ENCODE measurements around the gene KDM1A. TPM values are rescaled to one million over a fixed set of nuclear protein-coding genes. Genes with fewer than 3 reads are reported as not detected.

KDM1A gene
- total and polyA plus RNA-seq, 10 donors = 18.4 to 47.2 (median 37.9) TPM

DNA sequence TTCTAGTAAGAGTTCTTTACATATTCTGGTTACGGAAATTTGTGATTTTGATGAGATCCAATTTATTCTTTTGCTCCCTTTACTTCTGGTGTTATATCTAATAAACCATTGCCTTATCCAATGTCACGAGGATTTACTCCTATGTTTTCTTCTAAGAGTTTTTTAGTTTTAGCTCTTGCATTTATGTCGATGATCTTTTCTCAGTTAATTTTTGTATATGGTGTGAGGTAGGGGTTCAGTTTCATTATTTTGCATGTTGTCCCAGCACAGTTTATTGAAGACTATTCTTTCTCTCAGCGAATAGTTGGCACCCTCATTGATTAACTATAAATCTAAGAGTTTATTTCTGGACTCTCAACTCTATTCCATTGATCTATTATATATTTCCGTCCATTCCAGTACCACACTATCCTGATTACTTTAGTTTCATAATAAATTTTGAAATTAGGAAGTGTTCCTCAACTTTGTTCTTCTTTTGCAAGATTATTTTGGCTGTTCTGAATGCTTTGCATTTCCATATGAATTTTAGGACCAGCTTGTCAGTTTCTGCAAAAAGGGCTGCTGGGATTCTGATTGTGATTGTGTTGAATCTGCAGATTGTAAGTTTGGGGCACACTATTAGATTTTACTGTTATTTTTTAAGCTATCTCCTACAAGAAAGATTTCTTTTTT lies 4.0 kb downstream of the KDM1A start:
- no peak for TF ChIP-seq POLR2AphosphoS5 (IDR thresholded peaks at IDR 0.05)
- TF ChIP-seq, protein P1, sequence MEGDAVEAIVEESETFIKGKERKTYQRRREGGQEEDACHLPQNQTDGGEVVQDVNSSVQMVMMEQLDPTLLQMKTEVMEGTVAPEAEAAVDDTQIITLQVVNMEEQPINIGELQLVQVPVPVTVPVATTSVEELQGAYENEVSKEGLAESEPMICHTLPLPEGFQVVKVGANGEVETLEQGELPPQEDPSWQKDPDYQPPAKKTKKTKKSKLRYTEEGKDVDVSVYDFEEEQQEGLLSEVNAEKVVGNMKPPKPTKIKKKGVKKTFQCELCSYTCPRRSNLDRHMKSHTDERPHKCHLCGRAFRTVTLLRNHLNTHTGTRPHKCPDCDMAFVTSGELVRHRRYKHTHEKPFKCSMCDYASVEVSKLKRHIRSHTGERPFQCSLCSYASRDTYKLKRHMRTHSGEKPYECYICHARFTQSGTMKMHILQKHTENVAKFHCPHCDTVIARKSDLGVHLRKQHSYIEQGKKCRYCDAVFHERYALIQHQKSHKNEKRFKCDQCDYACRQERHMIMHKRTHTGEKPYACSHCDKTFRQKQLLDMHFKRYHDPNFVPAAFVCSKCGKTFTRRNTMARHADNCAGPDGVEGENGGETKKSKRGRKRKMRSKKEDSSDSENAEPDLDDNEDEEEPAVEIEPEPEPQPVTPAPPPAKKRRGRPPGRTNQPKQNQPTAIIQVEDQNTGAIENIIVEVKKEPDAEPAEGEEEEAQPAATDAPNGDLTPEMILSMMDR (IDR thresholded peaks at IDR 0.05 in 8 of 11, conservative IDR thresholded peaks at IDR 0.05 in 3 of 11) = no peak
- no peak for TF ChIP-seq POLR2A (IDR thresholded peaks at IDR 0.05)
- no peak overlapping the region for H3K4me3 ChIP-seq
- intact Hi-C loops (cut with DNase I; ENCODE audit: low total_unique reads) = no loop called here
- H3K27ac ChIP-seq = no peak overlapping the region
- H3K9me3 ChIP-seq = peaks cover 0 to 12% (median 10%) of the 10 kb centered on the region in 8 donors
- no peak for DNase-seq
- H3K27me3 ChIP-seq (replicated peaks in 1 of 7) = no peaks in the 10 kb centered on the region
- H3K4me1 ChIP-seq = peaks cover 10 to 61% (median 24%) of the 10 kb centered on the region in 6 donors
- whole genome bisulfite sequencing, 5 donors = 87 to 97% (median 91%) methylated on average over 5 of the region's 5 CpGs
- H3K36me3 ChIP-seq = no peaks in the 10 kb centered on the region

DNA sequence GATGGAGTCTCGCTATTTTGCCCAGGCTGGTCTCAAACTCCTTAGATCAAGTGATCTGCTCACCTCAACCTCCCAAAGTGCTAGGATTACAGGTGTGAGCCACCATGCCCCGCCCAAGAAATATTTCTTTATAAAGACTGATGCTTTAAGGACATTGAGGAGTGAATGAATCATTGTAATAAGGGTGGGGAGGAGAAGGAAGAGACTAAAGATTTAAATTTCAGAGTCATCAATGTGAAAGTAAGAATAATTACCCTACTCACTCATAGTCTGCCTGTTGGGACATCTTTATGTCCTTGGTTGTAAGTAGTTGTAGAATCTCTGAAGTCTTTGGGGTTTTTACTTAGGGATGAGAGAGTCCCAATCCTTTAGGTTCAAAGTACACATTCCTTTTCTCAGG lies 7.3 kb downstream of the KDM1A start:
- WGBS, 5 donors = 94 to 98% (median 97%) methylated on average over 2 of the region's 2 CpGs
- TF ChIP-seq POLR2AphosphoS5 (IDR thresholded peaks at IDR 0.05) (no peak), POLR2A (IDR thresholded peaks at IDR 0.05) (no peak)
- TF ChIP-seq, protein P1 (IDR thresholded peaks at IDR 0.05 in 8 of 11, conservative IDR thresholded peaks at IDR 0.05 in 3 of 11) = no peak
- Histone ChIP-seq H3K4me3 (no peak overlapping the region), H3K27ac (no peak overlapping the region), H3K27me3 (replicated peaks in 1 of 7) (no peaks in the 10 kb centered on the region), H3K9me3 (peaks cover 0 to 12% (median 10%) of the 10 kb centered on the region in 8 donors), H3K4me1 (peaks cover 0 to 67% (median 24%) of the 10 kb centered on the region in 6 donors), H3K36me3 (no peaks in the 10 kb centered on the region)
- intact Hi-C loops (cut with DNase I; ENCODE audit: low total_unique reads) = no loop called here
- no peak for DNase-seq

DNA sequence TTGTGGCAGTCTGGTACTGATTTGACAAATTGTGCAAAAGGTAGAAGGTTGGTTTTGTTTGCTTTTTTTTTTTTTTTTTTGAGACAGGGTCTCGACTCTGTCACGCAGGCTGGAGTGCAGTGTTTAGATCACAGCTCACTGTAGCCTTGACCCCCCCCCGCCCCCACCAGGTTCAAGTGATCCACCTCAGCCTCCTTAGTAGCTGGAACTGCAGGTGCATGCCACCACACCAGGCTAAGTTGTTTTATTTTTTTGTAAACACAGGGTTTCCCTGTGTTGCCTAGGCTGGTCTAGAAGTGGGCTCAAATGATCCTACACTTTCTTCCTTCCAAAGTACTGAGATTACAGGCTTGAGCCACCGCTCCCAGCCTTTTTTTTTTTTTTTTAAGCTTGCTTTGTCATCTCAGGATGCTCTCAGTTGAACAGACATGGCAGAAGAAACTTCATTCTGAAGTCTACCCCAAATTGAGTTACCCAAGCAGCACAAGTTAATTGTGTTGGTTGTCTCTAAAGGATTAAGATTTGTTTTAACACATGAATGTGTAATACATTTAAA lies 8.2 kb downstream of the KDM1A start:
- Histone ChIP-seq H3K27ac (no peak overlapping the region), H3K36me3 (no peaks in the 10 kb centered on the region), H3K4me1 (peaks cover 0 to 68% (median 18%) of the 10 kb centered on the region in 6 donors), H3K4me3 (no peak overlapping the region), H3K27me3 (replicated peaks in 1 of 7) (no peaks in the 10 kb centered on the region), H3K9me3 (peaks cover 0 to 12% (median 10%) of the 10 kb centered on the region in 8 donors)
- DNase-seq = no peak
- intact Hi-C loops (cut with DNase I; ENCODE audit: low total_unique reads) = no loop called here
- no peak for TF ChIP-seq POLR2A (IDR thresholded peaks at IDR 0.05)
- no peak for TF ChIP-seq POLR2AphosphoS5 (IDR thresholded peaks at IDR 0.05)
- TF ChIP-seq, protein P1 (IDR thresholded peaks at IDR 0.05 in 8 of 11, conservative IDR thresholded peaks at IDR 0.05 in 3 of 11) = no peak
- 79 to 91% (median 87%) methylated on average over 4 of the region's 4 CpGs for WGBS, 5 donors

DNA sequence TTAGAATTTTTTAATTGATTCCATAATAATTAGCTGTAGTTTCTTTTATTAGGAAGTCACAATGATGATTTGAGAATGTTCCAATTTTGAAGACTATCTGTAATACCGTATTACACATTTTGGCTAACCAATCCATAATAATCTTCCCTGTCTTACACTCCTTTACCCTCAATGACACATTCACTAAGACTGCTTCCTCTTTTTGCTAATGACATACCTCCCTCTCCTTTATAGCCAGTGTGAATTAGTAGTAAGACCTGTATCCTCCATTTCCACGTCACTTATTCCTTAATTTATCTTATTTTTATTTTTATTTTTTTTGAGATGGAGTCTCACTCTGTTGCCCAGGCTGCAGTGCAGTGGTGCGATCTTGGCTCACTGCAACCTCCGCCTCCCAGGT lies 10.1 kb downstream of the KDM1A start:
- intact Hi-C loops (cut with DNase I; ENCODE audit: low total_unique reads) = no loop called here
- 74 to 89% (median 85%) methylated on average over 4 of the region's 4 CpGs for WGBS, 5 donors
- TF ChIP-seq POLR2AphosphoS5 (IDR thresholded peaks at IDR 0.05) (no peak), POLR2A (IDR thresholded peaks at IDR 0.05) (no peak)
- TF ChIP-seq, protein P1 (IDR thresholded peaks at IDR 0.05 in 8 of 11, conservative IDR thresholded peaks at IDR 0.05 in 3 of 11) = no peak
- H3K36me3 ChIP-seq = peaks cover 0 to 6% (median 0%) of the 10 kb centered on the region in 6 donors
- DNase-seq = no peak
- peaks cover 0 to 56% (median 18%) of the 10 kb centered on the region in 6 donors for H3K4me1 ChIP-seq
- H3K9me3 ChIP-seq = no peaks in the 10 kb centered on the region
- H3K4me3 ChIP-seq = no peak overlapping the region
- no peaks in the 10 kb centered on the region for H3K27me3 ChIP-seq (replicated peaks in 1 of 7)
- no peak overlapping the region for H3K27ac ChIP-seq
